ENCODE results near the gene GPBAR1.

DNA sequence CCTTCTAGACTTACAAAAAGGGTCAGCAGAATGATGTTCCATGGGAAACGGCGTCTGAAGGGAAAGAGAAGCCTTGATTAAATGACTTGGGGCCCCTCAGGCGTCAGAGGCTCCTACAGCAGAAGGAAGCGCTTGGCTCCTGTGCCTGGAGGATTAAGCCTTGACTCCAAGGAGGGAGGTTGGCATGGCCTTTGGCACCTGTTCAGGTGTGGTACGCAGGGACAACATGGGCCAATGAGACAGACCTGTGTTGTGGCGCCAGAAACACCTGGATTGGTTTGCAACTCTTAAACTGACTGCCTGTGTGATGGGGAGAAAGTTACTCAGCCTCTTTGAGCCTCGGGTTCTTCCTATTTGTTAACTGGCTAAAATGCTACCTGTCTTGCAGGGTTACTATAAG lies 17.1 kb downstream of the GPBAR1 start:
- no peak for TF ChIP-seq YY1 (IDR thresholded peaks at IDR 0.05; ENCODE audit: insufficient read depth, insufficient read length)
- no peak for TF ChIP-seq SUZ12 (IDR thresholded peaks at IDR 0.05; ENCODE audit: extremely low read depth, insufficient read depth, insufficient read length)
- TF ChIP-seq ZNF274 (IDR thresholded peaks at IDR 0.05; ENCODE audit: low read depth, low read length): no peak
